HG03439 (cell line): Measurements from ENCODE around the gene UPB1.

ENCODE experiments used
- ATAC-seq: cut with Tn5 transposase; IDR thresholded peaks from one replicate; pipeline ENCODE4 v1.9.1; 2021; ENCODE audit warnings: mild to moderate bottlenecking, moderate library complexity; ENCODE audit not compliant: unreplicated experiment

The UPB1 gene

GRCh38 chr22:24503137-24503842, 8.2 kb downstream of the UPB1 start:
- ATAC-seq, result no peak

- ATAC-seq, result no peak
Measured at GRCh38 chr22:24503843-24504338, 8.8 kb downstream of the UPB1 start.

- ATAC-seq, result no peak
Measured at GRCh38 chr22:24504540-24504939, 9.4 kb downstream of the UPB1 start.

GRCh38 chr22:24504956-24505736, 10.0 kb downstream of the UPB1 start:
- ATAC-seq, result no peak

- ATAC-seq, result no peak
Measured at GRCh38 chr22:24506802-24507438, 11.8 kb downstream of the UPB1 start.

GRCh38 chr22:24507716-24508115, 12.6 kb downstream of the UPB1 start:
- ATAC-seq, result no peak

GRCh38 chr22:24510637-24511625, 15.8 kb downstream of the UPB1 start:
- no peak for ATAC-seq

GRCh38 chr22:24512043-24512442, 16.9 kb downstream of the UPB1 start:
- ATAC-seq, result no peak

- no peak for ATAC-seq
Measured at GRCh38 chr22:24513378-24514240, 18.5 kb downstream of the UPB1 start.

GRCh38 chr22:24514241-24515026, 19.3 kb downstream of the UPB1 start:
- no peak for ATAC-seq

GRCh38 chr22:24515027-24515338, 19.9 kb downstream of the UPB1 start:
- ATAC-seq, result no peak

- ATAC-seq, result no peak
Measured at GRCh38 chr22:24516301-24516737, 21.2 kb downstream of the UPB1 start.

- ATAC-seq, result no peak
Measured at GRCh38 chr22:24517446-24517845, 22.3 kb downstream of the UPB1 start.

GRCh38 chr22:24518228-24518627, 23.1 kb downstream of the UPB1 start:
- ATAC-seq, result no peak

GRCh38 chr22:24518771-24519485, 23.8 kb downstream of the UPB1 start:
- ATAC-seq, result no peak

- no peak for ATAC-seq
Measured at GRCh38 chr22:24519496-24519895, 24.4 kb downstream of the UPB1 start.

GRCh38 chr22:24521791-24522245, 26.7 kb downstream of the UPB1 start:
- ATAC-seq, result no peak

GRCh38 chr22:24523873-24524272, 28.7 kb downstream of the UPB1 start:
- no peak for ATAC-seq
